OCI-M2 (cell line): ENCODE data around the gene LSM14B.

ENCODE experiments used
- DNase-seq: peaks from one replicate; lab custom pipeline; 2025; ENCODE audit not compliant: unreplicated experiment; lab: John Stamatoyannopoulos, UW

Gene LSM14B

DNA sequence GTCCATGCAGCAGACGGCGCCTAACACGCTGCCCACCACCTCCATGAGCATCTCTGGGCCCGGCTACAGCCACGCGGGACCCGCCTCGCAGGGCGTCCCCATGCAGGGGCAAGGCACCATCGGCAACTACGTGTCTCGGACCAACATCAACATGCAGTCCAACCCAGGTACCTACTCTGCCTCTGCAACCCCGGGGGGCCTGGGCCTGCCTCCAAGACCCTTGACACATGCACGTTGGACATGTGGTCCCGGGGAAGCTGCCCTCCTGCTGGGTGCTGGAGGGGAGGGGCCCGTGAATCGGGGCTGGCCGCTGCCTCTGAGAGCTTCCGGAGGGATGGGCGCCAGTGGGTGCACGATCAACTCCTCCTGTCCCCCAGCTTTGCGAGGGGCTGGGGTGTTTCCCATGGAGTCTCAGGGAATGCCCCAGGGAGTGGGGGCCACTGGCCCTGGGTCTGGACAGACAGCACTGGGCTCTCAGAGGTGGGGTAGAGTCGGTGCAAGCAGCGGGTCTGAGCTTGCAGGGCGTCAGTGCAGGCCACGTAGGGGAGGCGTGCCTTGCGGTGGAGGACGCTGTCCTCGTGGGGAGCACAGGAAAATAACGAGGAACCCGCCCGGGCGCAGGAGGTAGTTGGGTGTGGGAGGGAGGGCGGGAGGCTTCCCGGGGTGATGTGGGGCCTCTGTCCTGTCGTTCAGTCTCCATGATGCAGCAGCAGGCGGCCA, 40.6 kb downstream of the LSM14B start:
- no peak for DNase-seq

DNA sequence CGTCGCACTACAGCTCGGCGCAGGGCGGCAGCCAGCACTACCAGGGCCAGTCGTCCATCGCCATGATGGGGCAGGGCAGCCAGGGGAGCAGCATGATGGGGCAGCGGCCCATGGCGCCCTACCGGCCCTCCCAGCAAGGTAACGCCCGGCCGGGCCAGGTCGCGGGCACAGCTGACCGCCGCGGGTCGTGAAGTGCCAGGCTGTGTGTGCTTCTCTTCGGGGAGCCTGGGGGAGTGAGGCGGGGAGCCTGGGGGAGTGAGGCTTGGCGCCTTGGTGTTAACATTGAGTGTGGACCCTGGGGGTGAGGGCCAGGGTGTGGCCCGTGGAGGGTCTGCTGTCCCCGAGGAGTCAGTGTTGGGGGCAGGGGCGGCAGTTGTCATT, 41.2 kb downstream of the LSM14B start:
- no peak for DNase-seq

DNA sequence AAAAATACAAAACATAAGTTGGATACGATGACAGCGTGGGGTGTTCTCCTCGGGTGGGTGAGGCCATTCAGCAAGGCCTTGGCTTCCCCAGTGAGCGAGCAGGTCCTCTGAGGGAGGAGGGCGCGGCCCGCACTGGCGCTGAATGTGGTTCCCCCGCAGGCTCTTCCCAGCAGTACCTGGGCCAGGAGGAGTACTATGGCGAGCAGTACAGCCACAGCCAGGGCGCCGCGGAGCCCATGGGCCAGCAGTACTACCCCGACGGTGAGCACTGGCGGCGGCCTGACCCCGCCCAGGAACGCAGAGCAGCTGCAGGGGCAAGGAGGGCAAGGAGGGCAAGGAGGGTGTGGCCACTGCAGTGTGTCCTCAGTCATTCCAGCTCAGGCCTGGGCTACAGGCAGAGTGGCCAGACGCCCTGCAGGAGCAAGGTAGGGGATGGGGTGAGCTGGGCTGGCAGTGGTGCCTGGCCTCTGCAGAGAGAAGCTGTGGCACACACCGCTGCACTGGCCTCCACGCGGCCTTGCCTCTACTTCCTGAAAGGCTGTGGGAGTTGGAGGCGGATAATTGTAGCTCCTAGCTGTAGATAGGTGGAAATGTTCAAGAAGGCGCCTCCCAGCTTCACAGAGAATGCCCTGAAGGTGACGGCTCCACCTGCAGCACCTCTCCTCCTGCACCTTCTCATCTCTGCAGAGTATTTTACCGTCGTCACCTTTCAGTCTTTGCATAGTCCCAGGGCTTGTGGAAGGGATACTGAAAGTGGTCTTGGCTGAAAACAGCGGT, 41.9 kb downstream of the LSM14B start:
- DNase-seq: no peak

DNA sequence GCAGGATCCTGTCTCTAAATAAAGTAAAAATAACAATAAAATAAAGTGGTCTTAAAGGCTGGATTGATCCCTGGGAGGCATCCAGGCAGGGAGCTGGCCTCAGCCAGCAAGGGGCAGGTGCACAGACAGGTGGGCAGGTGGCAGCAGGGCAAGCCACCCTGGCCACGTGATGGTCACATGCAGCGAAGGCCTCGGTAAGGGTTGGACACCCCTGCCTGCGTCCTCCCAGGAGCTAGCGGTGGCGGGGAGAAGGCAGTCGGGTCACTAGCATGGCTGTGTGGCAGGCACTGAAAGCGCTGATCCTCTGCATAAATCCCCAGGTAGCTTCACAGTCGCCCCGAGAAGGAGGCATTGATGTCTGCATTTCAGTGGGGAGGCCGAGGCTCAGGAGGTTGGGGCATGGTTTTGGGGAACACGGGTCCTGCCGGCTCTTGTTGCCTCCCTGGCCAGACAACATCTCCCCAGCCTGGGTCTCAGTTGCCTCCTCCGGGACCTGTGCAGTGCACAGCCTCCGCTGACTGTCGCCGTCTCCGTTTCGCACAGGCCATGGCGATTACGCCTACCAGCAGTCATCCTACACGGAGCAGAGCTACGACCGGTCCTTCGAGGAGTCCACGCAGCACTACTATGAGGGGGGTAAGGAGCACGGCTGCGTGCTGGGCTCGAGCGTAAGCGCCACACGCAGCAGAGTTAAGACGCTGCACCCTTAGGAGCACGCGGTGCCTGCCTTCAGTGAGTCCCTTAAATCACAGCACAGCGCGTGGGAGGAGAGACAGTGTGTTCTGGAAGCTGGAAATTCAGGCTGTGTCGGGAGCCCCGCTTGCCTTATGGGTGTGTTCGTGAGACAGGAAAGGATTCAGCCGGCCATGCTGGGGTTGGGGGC, 42.8 kb downstream of the LSM14B start:
- DNase-seq: no peak

DNA sequence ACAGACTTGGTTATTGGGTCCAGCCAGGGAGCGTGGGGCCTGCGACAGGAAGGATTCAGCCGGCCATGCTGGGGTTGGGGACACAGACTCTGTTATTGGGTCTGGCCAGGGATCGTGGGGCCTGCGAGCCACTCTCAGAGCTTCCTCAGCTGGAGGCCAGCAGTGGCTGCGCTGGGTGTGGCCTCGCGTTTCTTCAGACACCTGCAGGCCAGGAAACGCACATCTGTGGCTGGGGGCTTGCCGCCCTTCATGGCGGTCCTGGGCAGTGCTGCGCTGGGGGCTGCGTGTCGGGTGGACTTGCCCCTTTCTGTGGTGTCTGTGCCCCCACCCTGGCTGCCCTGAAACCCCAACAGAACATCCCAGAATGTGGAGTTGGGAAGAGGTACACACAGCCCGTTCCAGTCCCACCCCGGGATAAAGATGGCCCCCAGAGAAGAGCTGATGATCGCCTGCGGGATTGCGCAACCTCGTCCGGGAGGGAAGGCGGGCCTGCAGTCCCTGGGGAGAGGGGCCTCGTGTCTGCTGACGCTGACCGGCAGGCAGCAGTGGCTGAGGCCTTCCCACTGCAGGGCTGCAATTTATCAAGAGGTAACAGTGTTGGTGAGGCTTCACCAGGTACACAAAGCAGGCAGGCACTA, 43.6 kb downstream of the LSM14B start:
- DNase-seq: no peak

GRCh38 chr20:62167474-62167873, 45.2 kb downstream of the LSM14B start:
- DNase-seq: no peak

GRCh38 chr20:62168061-62168460, 45.8 kb downstream of the LSM14B start:
- DNase-seq: no peak

GRCh38 chr20:62168890-62169435, 46.7 kb downstream of the LSM14B start:
- no peak for DNase-seq

GRCh38 chr20:62170536-62170935, 48.3 kb downstream of the LSM14B start:
- DNase-seq: no peak

GRCh38 chr20:62171245-62171644, 49.0 kb downstream of the LSM14B start:
- no peak for DNase-seq

DNA sequence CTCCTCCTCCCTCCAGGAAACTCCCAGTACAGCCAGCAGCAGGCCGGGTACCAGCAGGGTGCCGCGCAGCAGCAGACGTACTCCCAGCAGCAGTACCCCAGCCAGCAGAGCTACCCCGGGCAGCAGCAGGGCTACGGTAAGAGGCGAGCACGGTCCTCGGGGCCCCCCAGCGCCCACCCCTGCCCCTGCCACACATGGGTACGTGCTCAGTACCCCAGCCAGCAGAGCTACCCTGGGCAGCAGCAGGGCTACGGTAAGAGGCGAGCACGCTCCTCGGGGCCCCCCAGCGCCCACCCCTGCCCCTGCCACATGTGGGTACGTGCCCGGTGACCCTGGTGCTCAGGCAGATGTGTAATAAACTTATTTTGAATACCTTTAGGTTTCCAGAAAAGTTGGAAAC, 50.4 kb downstream of the LSM14B start:
- no peak for DNase-seq

- no peak for DNase-seq
Measured at GRCh38 chr20:62174021-62174804, 51.9 kb downstream of the LSM14B start.

GRCh38 chr20:62174870-62175624, 52.8 kb downstream of the LSM14B start:
- DNase-seq: no peak

DNA sequence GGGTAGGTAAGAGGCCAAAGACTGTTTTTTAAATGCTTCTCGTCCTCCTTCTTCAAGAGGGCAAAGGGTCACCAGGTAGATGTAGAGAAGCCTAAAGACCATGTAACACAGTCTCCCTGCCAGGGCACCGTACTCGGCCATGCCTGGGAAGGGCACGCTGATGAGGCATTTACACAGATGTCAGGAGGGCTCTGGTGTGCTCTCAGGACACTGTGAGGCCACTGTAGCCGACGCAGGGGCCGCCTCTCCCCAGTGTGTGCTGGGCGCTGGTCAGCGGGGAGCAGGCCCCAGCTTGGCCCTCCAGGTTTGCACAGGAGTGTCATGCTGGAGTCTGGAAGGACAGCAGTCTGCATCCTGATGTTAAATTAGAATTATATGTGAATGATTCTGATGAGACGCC, 53.4 kb downstream of the LSM14B start:
- no peak for DNase-seq

- no peak for DNase-seq
Measured at GRCh38 chr20:62176866-62177265, 54.6 kb downstream of the LSM14B start.

DNA sequence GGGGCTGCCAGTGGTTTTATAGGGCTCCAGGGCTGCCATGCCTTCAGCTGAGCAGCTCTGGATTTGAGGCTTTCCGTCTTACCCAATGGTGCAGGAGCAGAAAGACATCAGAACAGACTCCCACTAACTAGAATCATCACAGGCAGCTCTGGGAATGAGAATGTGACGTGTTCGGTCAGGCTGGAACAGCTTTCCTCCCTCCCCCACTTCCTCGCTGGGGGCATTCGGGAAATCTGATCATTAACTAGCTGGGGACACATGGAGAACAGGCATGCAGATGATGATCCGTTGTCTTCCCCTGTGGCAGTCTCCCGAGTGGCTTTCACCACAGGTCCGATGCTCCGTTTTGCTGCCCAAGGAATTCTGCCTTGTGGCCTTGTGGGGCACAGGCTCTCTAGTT, 55.0 kb downstream of the LSM14B start:
- no peak for DNase-seq

DNA sequence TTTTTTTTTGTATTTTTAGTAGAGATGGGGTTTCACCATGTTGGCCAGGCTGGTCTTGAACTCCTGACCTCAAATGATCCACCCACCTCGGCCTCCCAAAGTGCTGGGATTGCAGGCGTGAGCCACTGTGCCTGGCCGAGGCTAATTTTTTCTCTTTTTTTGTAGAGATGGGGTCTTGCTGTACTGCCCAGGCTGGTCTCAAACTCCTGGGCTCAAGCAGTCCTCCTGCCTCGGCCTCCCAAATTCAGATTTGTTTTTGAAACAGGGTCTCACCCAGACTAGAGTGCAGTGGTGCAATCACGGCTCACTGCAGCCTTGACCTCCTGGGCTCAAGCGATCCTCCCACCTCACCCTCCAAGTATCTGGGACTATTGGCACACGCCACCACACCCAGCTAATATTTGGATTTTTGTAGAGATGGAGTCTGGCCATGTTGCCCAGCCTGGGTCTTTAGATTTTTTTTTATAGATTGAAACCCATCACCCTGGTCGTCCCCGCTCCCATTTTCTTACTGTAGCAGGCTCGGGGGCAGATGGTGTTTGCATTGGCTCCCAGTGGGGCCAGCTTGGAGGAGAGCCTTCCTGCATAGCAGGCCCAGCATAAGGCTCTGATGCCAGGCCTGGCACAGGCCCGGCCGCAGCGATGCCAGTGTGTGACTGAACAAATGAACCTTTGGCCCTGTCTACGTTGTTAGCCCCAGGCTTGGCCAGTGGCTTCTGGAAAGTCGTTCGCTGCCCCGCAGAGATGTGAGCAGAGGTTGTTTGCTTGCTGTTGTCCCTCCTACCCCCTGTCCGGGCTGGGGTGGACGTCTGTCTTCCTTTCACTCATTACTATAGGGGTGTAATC, 56.3 kb downstream of the LSM14B start:
- no peak for DNase-seq

DNA sequence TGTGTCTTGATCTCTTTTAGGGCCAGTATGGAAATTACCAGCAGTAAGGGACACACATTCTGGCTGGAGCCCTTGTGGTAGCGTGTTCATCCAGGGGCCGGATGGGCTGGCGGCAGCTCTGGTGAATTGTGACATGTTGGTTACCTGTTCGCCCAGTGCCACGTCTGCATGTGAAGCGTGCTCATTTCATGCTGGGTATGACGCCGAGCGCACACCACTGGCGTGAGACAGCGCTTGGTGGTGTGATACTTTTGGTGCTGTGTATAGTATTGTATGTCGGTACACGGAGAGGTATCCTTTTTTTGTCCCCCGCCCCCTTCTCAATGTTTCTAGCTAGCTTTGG, 56.9 kb downstream of the LSM14B start:
- no peak for DNase-seq

GRCh38 chr20:62181808-62182207, 59.5 kb downstream of the LSM14B start:
- DNase-seq: no peak
